ENCODE measurements around the gene UACA.
"Not testable (repeated sequence)": the region's sequence is repeated elsewhere in the genome, so short reads cannot be mapped to it uniquely, and the experiment has no call there.

Gene UACA

GRCh38 chr15:70669966-70670658 lies 93.2 kb downstream of the UACA start:
- no peak overlapping the region for H3K27ac ChIP-seq
- intact Hi-C loops (cut with DNase I; ENCODE audit: low total_unique reads), result no loop called here
- no peaks in the 10 kb centered on the region for H3K27me3 ChIP-seq
- TF ChIP-seq, protein P1, sequence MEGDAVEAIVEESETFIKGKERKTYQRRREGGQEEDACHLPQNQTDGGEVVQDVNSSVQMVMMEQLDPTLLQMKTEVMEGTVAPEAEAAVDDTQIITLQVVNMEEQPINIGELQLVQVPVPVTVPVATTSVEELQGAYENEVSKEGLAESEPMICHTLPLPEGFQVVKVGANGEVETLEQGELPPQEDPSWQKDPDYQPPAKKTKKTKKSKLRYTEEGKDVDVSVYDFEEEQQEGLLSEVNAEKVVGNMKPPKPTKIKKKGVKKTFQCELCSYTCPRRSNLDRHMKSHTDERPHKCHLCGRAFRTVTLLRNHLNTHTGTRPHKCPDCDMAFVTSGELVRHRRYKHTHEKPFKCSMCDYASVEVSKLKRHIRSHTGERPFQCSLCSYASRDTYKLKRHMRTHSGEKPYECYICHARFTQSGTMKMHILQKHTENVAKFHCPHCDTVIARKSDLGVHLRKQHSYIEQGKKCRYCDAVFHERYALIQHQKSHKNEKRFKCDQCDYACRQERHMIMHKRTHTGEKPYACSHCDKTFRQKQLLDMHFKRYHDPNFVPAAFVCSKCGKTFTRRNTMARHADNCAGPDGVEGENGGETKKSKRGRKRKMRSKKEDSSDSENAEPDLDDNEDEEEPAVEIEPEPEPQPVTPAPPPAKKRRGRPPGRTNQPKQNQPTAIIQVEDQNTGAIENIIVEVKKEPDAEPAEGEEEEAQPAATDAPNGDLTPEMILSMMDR (IDR thresholded peaks at IDR 0.05), result no peak
- H3K4me1 ChIP-seq, result peaks cover 0 to 19% (median 1%) of the 10 kb centered on the region in 4 donors
- H3K36me3 ChIP-seq, result peaks cover 36 to 52% (median 37%) of the 10 kb centered on the region in 3 donors
- no peak overlapping the region for H3K4me3 ChIP-seq
- no peaks in the 10 kb centered on the region for H3K9me3 ChIP-seq
- no peak for DNase-seq

DNA sequence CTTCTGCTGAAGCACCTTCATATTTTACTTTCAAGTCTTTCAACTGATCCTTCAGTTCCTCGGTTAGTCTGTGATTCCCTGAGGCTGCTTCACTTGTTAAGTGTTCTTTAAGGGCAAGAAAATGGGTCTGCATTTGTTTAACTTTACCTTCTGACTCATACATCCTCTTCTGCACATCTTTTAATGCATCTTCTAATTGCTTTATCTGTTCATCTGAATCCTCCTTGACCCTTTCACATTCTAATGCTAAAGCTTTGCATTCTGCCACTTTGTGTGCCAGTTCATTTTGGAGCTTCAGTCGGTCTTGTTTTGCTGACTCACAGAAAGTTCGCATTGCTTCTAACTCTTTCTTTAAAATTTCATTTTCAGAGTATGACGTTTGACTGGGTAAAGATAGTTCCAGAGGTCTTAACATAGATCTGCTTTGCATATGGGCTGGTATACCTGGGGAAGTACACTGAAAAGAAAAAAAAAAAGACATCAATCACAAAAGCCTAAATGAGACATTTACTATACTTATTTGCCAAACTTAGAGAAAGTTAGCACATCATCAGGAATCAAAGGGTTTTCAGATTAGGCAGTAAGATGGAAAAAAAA lies 94.3 kb downstream of the UACA start:
- H3K4me3 ChIP-seq, result no peak overlapping the region
- no peaks in the 10 kb centered on the region for H3K9me3 ChIP-seq
- TF ChIP-seq, protein P1 (IDR thresholded peaks at IDR 0.05), result no peak
- H3K27me3 ChIP-seq, result no peaks in the 10 kb centered on the region
- peaks cover 33 to 51% (median 34%) of the 10 kb centered on the region in 3 donors for H3K36me3 ChIP-seq
- H3K4me1 ChIP-seq, result peaks cover 0 to 19% (median 1%) of the 10 kb centered on the region in 4 donors
- no peak overlapping the region for H3K27ac ChIP-seq
- no peak for DNase-seq
- intact Hi-C loops (cut with DNase I; ENCODE audit: low total_unique reads), result no loop called here

GRCh38 chr15:70665599-70665998 lies 97.8 kb downstream of the UACA start:
- no peak for DNase-seq
- Histone ChIP-seq H3K27ac (no peak overlapping the region), H3K4me1 (peaks cover 0 to 19% (median 1%) of the 10 kb centered on the region in 4 donors), H3K36me3 (peaks cover 38 to 44% (median 38%) of the 10 kb centered on the region in 3 donors), H3K4me3 (no peak overlapping the region), H3K9me3 (no peaks in the 10 kb centered on the region), H3K27me3 (no peaks in the 10 kb centered on the region)
- TF ChIP-seq, protein P1 (IDR thresholded peaks at IDR 0.05), result no peak
- intact Hi-C loops (cut with DNase I; ENCODE audit: low total_unique reads), result no loop called here

GRCh38 chr15:70664494-70664893 lies 98.9 kb downstream of the UACA start:
- H3K27me3 ChIP-seq, result no peaks in the 10 kb centered on the region
- H3K27ac ChIP-seq, result no peak overlapping the region
- H3K4me3 ChIP-seq, result no peak overlapping the region
- no peaks in the 10 kb centered on the region for H3K9me3 ChIP-seq
- intact Hi-C loops (cut with DNase I; ENCODE audit: low total_unique reads), result no loop called here
- TF ChIP-seq, protein P1 (IDR thresholded peaks at IDR 0.05), result no peak
- H3K36me3 ChIP-seq, result peaks cover 31 to 44% (median 43%) of the 10 kb centered on the region in 3 donors
- no peak for DNase-seq
- peaks cover 0 to 19% (median 0%) of the 10 kb centered on the region in 4 donors for H3K4me1 ChIP-seq

GRCh38 chr15:70663069-70663468 lies 100.3 kb downstream of the UACA start:
- H3K27ac ChIP-seq; H3K9me3 ChIP-seq; H3K4me3 ChIP-seq; H3K27me3 ChIP-seq; DNase-seq; intact Hi-C loops (cut with DNase I; ENCODE audit: low total_unique reads): not testable (repeated sequence)
- H3K36me3 ChIP-seq, result peaks cover 23 to 41% (median 34%) of the 10 kb centered on the region in 3 donors
- peaks cover 0 to 18% (median 0%) of the 10 kb centered on the region in 4 donors for H3K4me1 ChIP-seq

DNA sequence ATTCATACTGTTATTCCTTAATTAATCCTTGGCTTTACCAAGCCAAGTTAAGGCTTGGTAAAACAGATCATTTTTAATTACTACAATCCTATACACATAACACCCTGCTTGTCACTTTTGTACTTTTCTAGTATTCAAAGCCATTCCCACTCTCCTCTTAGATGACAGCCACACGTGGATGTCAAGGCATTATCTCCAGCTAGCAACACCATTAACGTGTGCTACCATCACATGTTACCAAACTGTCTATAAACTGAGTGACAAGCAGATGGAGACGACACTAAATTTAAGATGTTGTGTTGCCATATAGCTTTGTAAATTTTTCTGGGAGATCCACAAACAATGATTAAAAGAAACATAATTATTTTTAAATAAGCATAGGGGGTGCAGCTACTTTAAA lies 103.7 kb downstream of the UACA start:
- TF ChIP-seq, protein P1 (IDR thresholded peaks at IDR 0.05), result no peak
- intact Hi-C loops (cut with DNase I; ENCODE audit: low total_unique reads), result loop anchor here (5.0 kb wide), 1 partner anchor 1453 kb away; no protein-coding TSS in a partner anchor
- H3K4me1 ChIP-seq, result no peaks in the 10 kb centered on the region
- H3K27ac ChIP-seq, result no peak overlapping the region
- peaks cover 54 to 57% (median 54%) of the 10 kb centered on the region in 3 donors for H3K36me3 ChIP-seq
- no peak overlapping the region for H3K4me3 ChIP-seq
- no peaks in the 10 kb centered on the region for H3K27me3 ChIP-seq
- DNase-seq, result no peak
- no peaks in the 10 kb centered on the region for H3K9me3 ChIP-seq
